Suprapubic skin (tissue), 4 donors: ENCODE results near the gene ZC3H7B. TPM values are rescaled to one million over a fixed set of nuclear protein-coding genes. Genes with fewer than 3 reads are reported as not detected.

Experiments used
- DNase-seq, 2 donors: peaks; one replicate each; pipeline ENCODE4 v3.0.0-alpha.2; 2019; ENCODE audit warnings: low spot score in 2 of 2
- H3K27ac ChIP-seq: fragments of 200-600 bp; sonication (generic); one replicate; pipeline ENCODE4 v1.5.1; 2019
- H3K27me3 ChIP-seq: fragments of 200-600 bp; sonication (generic); one replicate; pipeline ENCODE4 v1.5.1; 2019
- H3K36me3 ChIP-seq: fragments of 200-600 bp; sonication (generic); one replicate; pipeline ENCODE4 v1.5.1; 2019
- H3K4me1 ChIP-seq: fragments of 200-600 bp; sonication (generic); one replicate; pipeline ENCODE4 v1.5.1; 2019
- H3K4me3 ChIP-seq: fragments of 200-600 bp; sonication (generic); one replicate; pipeline ENCODE4 v1.5.1; 2019; ENCODE audit warnings: mild to moderate bottlenecking
- H3K9me3 ChIP-seq: fragments of 200-600 bp; sonication (generic); one replicate; pipeline ENCODE4 v1.5.1; 2019
- EP300 ChIP-seq: sonication (generic); formaldehyde crosslinking; IDR thresholded peaks from one replicate; pipeline ENCODE4 v1.6.1; 2017; ENCODE audit warnings: antibody characterized with exemption
- POLR2A ChIP-seq, 2 donors: fragments of 450-650 bp; IDR thresholded peaks; one replicate each; pipeline ENCODE4 v1.6.1; 2017; ENCODE audit warnings: antibody characterized with exemption in 2 of 2, mild to moderate bottlenecking in 2 of 2, moderate library complexity in 2 of 2
- POLR2AphosphoS5 ChIP-seq, 3 donors: sonication (generic); formaldehyde crosslinking; IDR thresholded peaks; one replicate each; pipeline ENCODE4 v1.6.1; 2017; ENCODE audit warnings: antibody characterized with exemption in 3 of 3
- WGBS: methylation state at CpG from one replicate; pipeline ENCODE4 v1.1.5; 2018; 5-methylcytosine and 5-hydroxymethylcytosine counted together
- total RNA-seq, 4 donors: library from RNA; depleted of rRNA; stranded (reverse); fragments of >200 nt; gene quantifications; one replicate each; pipeline ENCODE4 v1.1.0, GENCODE V29; 2016
- TF ChIP-seq, protein P1 (sequence below), 2 donors: fragments of 200-600 bp in 1 of 2; fragments of 450-650 bp in 1 of 2; sonication (generic) in 1 of 2; IDR thresholded peaks; one replicate each; pipeline ENCODE4 v1.5.1; 2016 to 2019; ENCODE audit warnings: antibody characterized with exemption in 2 of 2, mild to moderate bottlenecking in 1 of 2, moderate library complexity in 1 of 2

ZC3H7B gene
- total RNA-seq, 4 donors from 2014 or later, result 29.7 to 45.7 (median 41.0) TPM

DNA sequence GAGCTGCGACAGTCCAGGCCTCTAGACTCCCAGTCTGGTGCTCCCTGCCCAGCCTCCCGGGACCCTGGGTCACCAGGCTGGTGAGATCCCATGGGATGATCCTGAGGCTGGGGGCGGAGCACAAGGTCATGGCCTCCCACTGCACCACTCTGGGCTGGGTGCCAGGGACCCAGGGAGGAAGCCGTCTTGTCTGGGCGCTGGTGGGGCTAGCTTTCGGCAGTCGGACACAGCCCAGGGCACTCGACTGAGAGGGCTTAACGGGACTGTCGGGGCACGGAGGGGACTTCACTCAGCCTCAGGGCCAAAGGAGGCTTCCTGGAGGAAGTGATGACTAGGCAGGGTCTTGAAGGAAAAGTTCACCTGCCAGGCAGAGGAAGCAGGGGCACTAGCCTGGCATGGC, 39.0 kb downstream of the ZC3H7B start:
- no peak overlapping the region for H3K4me3 ChIP-seq
- H3K27me3 ChIP-seq, result no peaks in the 10 kb centered on the region
- 80% methylated on average over 1 of the region's 11 CpGs for WGBS
- no peak overlapping the region for H3K27ac ChIP-seq
- TF ChIP-seq POLR2A (IDR thresholded peaks at IDR 0.05), result no peak
- TF ChIP-seq EP300, result no peak
- TF ChIP-seq POLR2AphosphoS5 (IDR thresholded peaks at IDR 0.05), result no peak
- TF ChIP-seq, protein P1, sequence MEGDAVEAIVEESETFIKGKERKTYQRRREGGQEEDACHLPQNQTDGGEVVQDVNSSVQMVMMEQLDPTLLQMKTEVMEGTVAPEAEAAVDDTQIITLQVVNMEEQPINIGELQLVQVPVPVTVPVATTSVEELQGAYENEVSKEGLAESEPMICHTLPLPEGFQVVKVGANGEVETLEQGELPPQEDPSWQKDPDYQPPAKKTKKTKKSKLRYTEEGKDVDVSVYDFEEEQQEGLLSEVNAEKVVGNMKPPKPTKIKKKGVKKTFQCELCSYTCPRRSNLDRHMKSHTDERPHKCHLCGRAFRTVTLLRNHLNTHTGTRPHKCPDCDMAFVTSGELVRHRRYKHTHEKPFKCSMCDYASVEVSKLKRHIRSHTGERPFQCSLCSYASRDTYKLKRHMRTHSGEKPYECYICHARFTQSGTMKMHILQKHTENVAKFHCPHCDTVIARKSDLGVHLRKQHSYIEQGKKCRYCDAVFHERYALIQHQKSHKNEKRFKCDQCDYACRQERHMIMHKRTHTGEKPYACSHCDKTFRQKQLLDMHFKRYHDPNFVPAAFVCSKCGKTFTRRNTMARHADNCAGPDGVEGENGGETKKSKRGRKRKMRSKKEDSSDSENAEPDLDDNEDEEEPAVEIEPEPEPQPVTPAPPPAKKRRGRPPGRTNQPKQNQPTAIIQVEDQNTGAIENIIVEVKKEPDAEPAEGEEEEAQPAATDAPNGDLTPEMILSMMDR (IDR thresholded peaks at IDR 0.05), result no peak
- no peaks in the 10 kb centered on the region for H3K9me3 ChIP-seq
- H3K4me1 ChIP-seq, result no peaks in the 10 kb centered on the region
- peak in 1 of 2 donors; percentile 62 for DNase-seq
- H3K36me3 ChIP-seq, result peaks cover 87% of the 10 kb centered on the region

DNA sequence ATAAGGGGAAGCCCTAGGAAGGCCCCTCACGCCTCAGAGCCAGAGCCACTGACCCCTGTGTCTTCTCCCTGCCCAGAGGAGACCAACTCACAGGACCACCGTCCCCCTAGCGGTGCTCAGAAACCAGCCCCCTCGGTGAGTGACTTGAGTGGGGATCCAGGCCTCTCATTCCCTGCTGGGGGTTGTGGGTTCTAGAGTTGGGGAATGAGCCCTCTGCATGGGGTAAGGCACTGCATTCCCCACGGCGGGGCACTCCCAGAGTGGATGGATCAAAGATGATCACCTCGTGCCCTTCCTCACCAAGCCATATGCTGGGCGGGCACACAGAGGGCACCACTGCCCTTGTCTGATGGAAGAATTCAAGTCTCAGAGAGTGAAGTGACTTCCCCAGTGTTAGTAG, 39.7 kb downstream of the ZC3H7B start:
- peaks cover 87% of the 10 kb centered on the region for H3K36me3 ChIP-seq
- 92% methylated on average over 4 of the region's 8 CpGs for WGBS

DNA sequence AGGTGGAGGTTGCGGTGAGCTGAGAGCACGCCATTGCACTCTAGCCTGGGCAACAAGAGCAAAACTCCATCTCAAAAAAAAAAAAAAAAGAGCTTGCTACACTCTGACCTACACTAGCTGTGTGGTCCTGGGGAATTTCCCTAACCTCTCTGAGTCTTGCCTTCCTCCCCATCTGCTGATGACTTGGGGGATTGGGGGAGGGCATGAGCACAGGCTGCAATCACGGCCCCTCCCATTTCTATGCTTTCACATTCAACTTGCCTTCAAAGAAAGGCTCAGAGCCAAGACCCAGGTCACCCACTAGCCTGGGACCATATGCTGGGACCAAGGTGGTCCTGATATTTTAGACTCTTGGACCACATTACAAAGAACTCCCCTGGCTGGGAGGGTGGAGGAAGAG, 40.7 kb downstream of the ZC3H7B start:
- 87% methylated on average over 3 of the region's 3 CpGs for WGBS

More for the DNA sequence above, 39.7 kb downstream of the ZC3H7B start:
- DNase-seq, result no peak
- no peak overlapping the region for H3K27ac ChIP-seq
- no peak for TF ChIP-seq POLR2A (IDR thresholded peaks at IDR 0.05)
- TF ChIP-seq POLR2AphosphoS5 (IDR thresholded peaks at IDR 0.05), result no peak
- no peak for TF ChIP-seq EP300
- TF ChIP-seq, protein P1 (IDR thresholded peaks at IDR 0.05), result no peak
- no peaks in the 10 kb centered on the region for H3K27me3 ChIP-seq
- H3K9me3 ChIP-seq, result no peaks in the 10 kb centered on the region
- no peak overlapping the region for H3K4me3 ChIP-seq
- no peaks in the 10 kb centered on the region for H3K4me1 ChIP-seq

DNA sequence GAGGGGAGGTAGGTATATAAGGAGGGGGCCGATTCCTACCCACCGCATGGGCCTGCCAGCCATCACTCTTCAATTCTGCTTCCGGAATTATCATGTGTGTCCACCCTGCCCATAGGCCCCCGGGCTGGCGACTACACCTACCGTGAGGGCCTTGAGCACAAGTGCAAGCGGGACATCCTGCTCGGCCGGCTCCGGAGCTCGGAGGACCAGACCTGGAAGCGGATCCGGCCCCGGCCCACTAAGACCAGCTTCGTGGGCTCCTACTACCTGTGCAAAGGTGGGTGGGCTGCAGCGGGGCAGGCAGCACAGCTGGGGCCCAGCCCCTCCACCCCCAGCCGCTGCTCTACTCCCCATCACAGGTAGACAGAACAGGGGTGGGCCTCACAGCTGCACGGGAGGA, 42.0 kb downstream of the ZC3H7B start:
- no peaks in the 10 kb centered on the region for H3K27me3 ChIP-seq

More for the DNA sequence above, 40.7 kb downstream of the ZC3H7B start:
- no peak overlapping the region for H3K4me3 ChIP-seq
- no peaks in the 10 kb centered on the region for H3K9me3 ChIP-seq
- no peaks in the 10 kb centered on the region for H3K27me3 ChIP-seq
- H3K4me1 ChIP-seq, result no peaks in the 10 kb centered on the region
- TF ChIP-seq, protein P1 (IDR thresholded peaks at IDR 0.05), result no peak
- no peak for TF ChIP-seq POLR2A (IDR thresholded peaks at IDR 0.05)
- H3K27ac ChIP-seq, result no peak overlapping the region
- no peak for DNase-seq
- peaks cover 91% of the 10 kb centered on the region for H3K36me3 ChIP-seq

DNA sequence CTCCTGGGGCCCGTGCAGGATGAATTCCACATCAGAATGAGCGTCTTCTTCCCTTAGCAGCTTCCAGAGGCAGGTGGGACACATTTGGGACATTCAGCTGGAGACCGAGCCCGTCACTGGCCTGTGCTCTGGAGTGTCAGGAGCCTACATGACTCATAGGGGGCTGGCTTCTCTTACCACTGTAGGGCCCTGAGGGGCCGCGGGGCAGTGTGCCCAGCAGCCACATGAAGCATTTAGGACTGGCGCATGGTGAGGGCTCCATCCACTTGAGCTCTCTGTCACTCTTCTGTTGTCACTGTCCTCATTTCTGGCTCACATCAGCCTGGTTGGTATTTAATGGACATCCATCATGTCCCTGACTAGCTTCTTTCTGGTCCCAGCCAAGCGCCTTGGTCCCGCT, 42.4 kb downstream of the ZC3H7B start:
- Histone ChIP-seq H3K36me3 (peaks cover 97% of the 10 kb centered on the region), H3K4me3 (no peak overlapping the region)
- TF ChIP-seq, protein P1 (IDR thresholded peaks at IDR 0.05), result no peak
- no peak for TF ChIP-seq EP300
- TF ChIP-seq POLR2AphosphoS5 (IDR thresholded peaks at IDR 0.05), result no peak
- TF ChIP-seq POLR2A (IDR thresholded peaks at IDR 0.05), result no peak

More for the DNA sequence above, 42.0 kb downstream of the ZC3H7B start:
- no peak for DNase-seq
- Histone ChIP-seq H3K36me3 (peaks cover 97% of the 10 kb centered on the region), H3K4me1 (no peaks in the 10 kb centered on the region), H3K9me3 (no peaks in the 10 kb centered on the region), H3K4me3 (no peak overlapping the region), H3K27ac (no peak overlapping the region)
- 87% methylated on average over 3 of the region's 18 CpGs for WGBS
- TF ChIP-seq, protein P1 (IDR thresholded peaks at IDR 0.05), result no peak
- no peak for TF ChIP-seq POLR2A (IDR thresholded peaks at IDR 0.05)
- TF ChIP-seq EP300, result no peak
- no peak for TF ChIP-seq POLR2AphosphoS5 (IDR thresholded peaks at IDR 0.05)

More for the DNA sequence above, 42.4 kb downstream of the ZC3H7B start:
- Histone ChIP-seq H3K27me3 (no peaks in the 10 kb centered on the region), H3K9me3 (no peaks in the 10 kb centered on the region), H3K4me1 (no peaks in the 10 kb centered on the region), H3K27ac (no peak overlapping the region)
- 97% methylated on average over 5 of the region's 9 CpGs for WGBS
- DNase-seq, result no peak
